HepG2 (cell line): ENCODE results near the gene SLC43A3.
"Not testable (repeated sequence)": the region's sequence is repeated elsewhere in the genome, so short reads cannot be mapped to it uniquely, and the experiment has no call there.

Experiments
- BHLHE40 ChIP-seq: IDR thresholded peaks from 2 replicates; pipeline ENCODE4 v1.6.1; 2011; ENCODE audit warnings: low read length, improper control_type of control experiment
- JUNB ChIP-seq: sonication (generic); formaldehyde crosslinking; IDR thresholded peaks from 2 replicates; pipeline ENCODE4 v1.8.0; 2022; ENCODE audit warnings: missing genetic modification reagents, mild to moderate bottlenecking, borderline replicate concordance
- MYC ChIP-seq: sonication (generic); formaldehyde crosslinking; IDR thresholded peaks from 2 replicates; pipeline ENCODE4 v1.9.0; 2021; ENCODE audit warnings: missing genetic modification reagents, borderline replicate concordance
- TERF1 ChIP-seq: sonication (generic); formaldehyde crosslinking; IDR thresholded peaks from 2 replicates; pipeline ENCODE4 v1.8.0; 2022; ENCODE audit warnings: mild to moderate bottlenecking, missing genetic modification reagents, moderate library complexity
- ZKSCAN5 ChIP-seq: sonication (generic); formaldehyde crosslinking; IDR thresholded peaks from 2 replicates; pipeline ENCODE4 v1.5.1; 2020; ENCODE audit warnings: mild to moderate bottlenecking, missing genetic modification reagents
- ZNF724P ChIP-seq: sonication (generic); formaldehyde crosslinking; IDR thresholded peaks from 2 replicates; pipeline ENCODE4 v1.8.0; 2022; ENCODE audit warnings: missing genetic modification reagents, borderline replicate concordance
- ZNF768 ChIP-seq: sonication (generic); formaldehyde crosslinking; IDR thresholded peaks from 2 replicates; pipeline ENCODE4 v1.4.0; 2020; ENCODE audit warnings: missing genetic modification reagents
- TF ChIP-seq, protein P1 (sequence below): IDR thresholded peaks from 2 replicates; pipeline ENCODE4 v1.6.1; 2012; ENCODE audit warnings: low read length, improper control_type of control experiment

GRCh38 chr11:57403003-57403801 lies 23.7 kb downstream of the SLC43A3 start:
- TF ChIP-seq MYC; ZKSCAN5 (CRISPR knock-in tag); BHLHE40; ZNF768 (CRISPR knock-in tag); JUNB (CRISPR knock-in tag); TERF1 (CRISPR knock-in tag); ZNF724P (CRISPR knock-in tag): not testable (repeated sequence)
- TF ChIP-seq, protein P1, sequence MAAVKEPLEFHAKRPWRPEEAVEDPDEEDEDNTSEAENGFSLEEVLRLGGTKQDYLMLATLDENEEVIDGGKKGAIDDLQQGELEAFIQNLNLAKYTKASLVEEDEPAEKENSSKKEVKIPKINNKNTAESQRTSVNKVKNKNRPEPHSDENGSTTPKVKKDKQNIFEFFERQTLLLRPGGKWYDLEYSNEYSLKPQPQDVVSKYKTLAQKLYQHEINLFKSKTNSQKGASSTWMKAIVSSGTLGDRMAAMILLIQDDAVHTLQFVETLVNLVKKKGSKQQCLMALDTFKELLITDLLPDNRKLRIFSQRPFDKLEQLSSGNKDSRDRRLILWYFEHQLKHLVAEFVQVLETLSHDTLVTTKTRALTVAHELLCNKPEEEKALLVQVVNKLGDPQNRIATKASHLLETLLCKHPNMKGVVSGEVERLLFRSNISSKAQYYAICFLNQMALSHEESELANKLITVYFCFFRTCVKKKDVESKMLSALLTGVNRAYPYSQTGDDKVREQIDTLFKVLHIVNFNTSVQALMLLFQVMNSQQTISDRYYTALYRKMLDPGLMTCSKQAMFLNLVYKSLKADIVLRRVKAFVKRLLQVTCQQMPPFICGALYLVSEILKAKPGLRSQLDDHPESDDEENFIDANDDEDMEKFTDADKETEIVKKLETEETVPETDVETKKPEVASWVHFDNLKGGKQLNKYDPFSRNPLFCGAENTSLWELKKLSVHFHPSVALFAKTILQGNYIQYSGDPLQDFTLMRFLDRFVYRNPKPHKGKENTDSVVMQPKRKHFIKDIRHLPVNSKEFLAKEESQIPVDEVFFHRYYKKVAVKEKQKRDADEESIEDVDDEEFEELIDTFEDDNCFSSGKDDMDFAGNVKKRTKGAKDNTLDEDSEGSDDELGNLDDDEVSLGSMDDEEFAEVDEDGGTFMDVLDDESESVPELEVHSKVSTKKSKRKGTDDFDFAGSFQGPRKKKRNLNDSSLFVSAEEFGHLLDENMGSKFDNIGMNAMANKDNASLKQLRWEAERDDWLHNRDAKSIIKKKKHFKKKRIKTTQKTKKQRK: not testable (repeated sequence)
